B cell (primary cell): ENCODE data around the gene DEFB126.

ENCODE experiments used
- CTCF ChIP-seq: fragments of 200-600 bp; IDR thresholded peaks from one replicate; pipeline ENCODE4 v1.8.0; 2022; ENCODE audit warnings: antibody characterized with exemption, mild to moderate bottlenecking
- EZH2 ChIP-seq: IDR thresholded peaks from 2 replicates; pipeline ENCODE4 v1.6.1; 2012; ENCODE audit warnings: borderline replicate concordance, low read depth, mild to moderate bottlenecking, moderate library complexity, low read length; ENCODE audit not compliant: insufficient read depth, poor library complexity, severe bottlenecking

GRCh38 chr20:184288-184687, 41.9 kb downstream of the DEFB126 start:
- no peak for TF ChIP-seq CTCF
- TF ChIP-seq EZH2 = no peak
